Endodermal cell (in vitro differentiated cells): Measurements from ENCODE around the gene KLF6. TPM values are rescaled to one million over a fixed set of nuclear protein-coding genes. Genes with fewer than 3 reads are reported as not detected.

Experiments used
- DNase-seq: peaks from one replicate; pipeline ENCODE4 v3.0.0-alpha.2; 2017
- H3K27ac ChIP-seq: 2 replicates; pipeline ENCODE4 v1.5.1; 2013; ENCODE audit warnings: mild to moderate bottlenecking, low read depth, low read length, moderate library complexity
- H3K27me3 ChIP-seq: 2 replicates; pipeline ENCODE4 v1.6.1; 2013; ENCODE audit warnings: mild to moderate bottlenecking, low read length, moderate library complexity; ENCODE audit not compliant: insufficient read depth, control insufficient read depth, poor library complexity, severe bottlenecking
- H3K36me3 ChIP-seq: 2 replicates; pipeline ENCODE4 v1.7.0; 2013; ENCODE audit warnings: mild to moderate bottlenecking, low read length, moderate library complexity; ENCODE audit not compliant: control insufficient read depth, insufficient read depth
- H3K4me1 ChIP-seq: one replicate; pipeline ENCODE4 v1.7.0; 2013; ENCODE audit warnings: low read length; ENCODE audit not compliant: control insufficient read depth, insufficient read depth
- H3K4me3 ChIP-seq: 2 replicates; pipeline ENCODE4 v1.5.1; 2013; ENCODE audit warnings: mild to moderate bottlenecking, low read length, moderate library complexity
- H3K9ac ChIP-seq: 2 replicates; pipeline ENCODE4 v1.6.1; 2013; ENCODE audit warnings: mild to moderate bottlenecking, low read length, moderate library complexity; ENCODE audit not compliant: poor library complexity, severe bottlenecking; ENCODE audit errors: extremely low read depth
- H3K9me3 ChIP-seq: 2 replicates; pipeline ENCODE4 v1.6.1; 2013; ENCODE audit warnings: mild to moderate bottlenecking, low read length, moderate library complexity; ENCODE audit not compliant: control insufficient read depth
- H3K27ac Mint-ChIP-seq: 2 replicates; pipeline ENCODE4 v1.8.0; 2020; ENCODE audit warnings: mixed read lengths
- H3K27me3 Mint-ChIP-seq: 2 replicates; pipeline ENCODE4 v1.8.0; 2021; ENCODE audit warnings: mild to moderate bottlenecking, mixed read lengths; ENCODE audit not compliant: insufficient read depth
- H3K36me3 Mint-ChIP-seq: 2 replicates; pipeline ENCODE4 v1.8.0; 2020; ENCODE audit warnings: low read depth, mixed read lengths
- H3K4me1 Mint-ChIP-seq: 2 replicates; pipeline ENCODE4 v1.8.0; 2020; ENCODE audit warnings: mixed read lengths
- H3K4me3 Mint-ChIP-seq: 2 replicates; pipeline ENCODE4 v1.8.0; 2020; ENCODE audit warnings: mild to moderate bottlenecking, moderate library complexity, mixed read lengths
- H3K9me3 Mint-ChIP-seq: 2 replicates; pipeline ENCODE4 v1.8.0; 2020; ENCODE audit warnings: mild to moderate bottlenecking, mixed read lengths
- CTCF ChIP-seq: fragments of 200-600 bp; sonication (generic); conservative IDR thresholded peaks from 2 replicates; pipeline ENCODE4 v1.5.0; 2021; ENCODE audit warnings: antibody characterized with exemption, mild to moderate bottlenecking
- WGBS, 2 experiments: methylation state at CpG; one replicate each; pipeline versions ENCODE4 v1.1.5 to v1.1.7; 2013; ENCODE audit warnings: missing lambda C conversion rate in 2 of 2, mixed read lengths in 1 of 2; ENCODE audit not compliant: insufficient coverage in 1 of 2, insufficient read length in 1 of 2; 5-methylcytosine and 5-hydroxymethylcytosine counted together
- total RNA-seq, 2 donors: library from RNA; stranded (reverse); fragmentation: NEBNext Ultra II Directional in 1 of 2; extraction: Animal tissue kit (Norgen Biotek cat#: 25700) in 1 of 2; gene quantifications; 2 replicates in 1 of 2; 3 replicates in 1 of 2; pipeline ENCODE4 v1.2.1, GENCODE V29; 2021

KLF6 gene
- total RNA-seq, 2 donors from 2014 or later, result 59.0 to 71.2 TPM

- WGBS, 2 experiments, result 59 to 61% methylated on average over 6 to 10 of the region's 10 CpGs
- no peaks in the 10 kb centered on the region for H3K36me3 ChIP-seq
- H3K9me3 ChIP-seq, result no peaks in the 10 kb centered on the region
- no peak for TF ChIP-seq CTCF
- H3K27me3 Mint-ChIP-seq, result no peaks in the 10 kb centered on the region
- no peaks in the 10 kb centered on the region for H3K36me3 Mint-ChIP-seq
- H3K4me1 ChIP-seq, result peaks cover 34% of the 10 kb centered on the region
- no peak overlapping the region for H3K4me3 ChIP-seq
- peak overlapping the region; percentile 92 for H3K27ac Mint-ChIP-seq
- no peak for DNase-seq
- no peaks in the 10 kb centered on the region for H3K27me3 ChIP-seq
- peaks cover 69% of the 10 kb centered on the region for H3K4me1 Mint-ChIP-seq
- peak overlapping the region; percentile 15 for H3K4me3 Mint-ChIP-seq
- no peaks in the 10 kb centered on the region for H3K9me3 Mint-ChIP-seq
- no peak overlapping the region for H3K27ac ChIP-seq
- H3K9ac ChIP-seq, result peak overlapping the region; percentile 38
Measured at GRCh38 chr10:3822541-3823330, 37.7 kb upstream of the KLF6 start.

- Histone ChIP-seq H3K4me3 (no peak overlapping the region), H3K36me3 (no peaks in the 10 kb centered on the region), H3K27me3 (no peaks in the 10 kb centered on the region), H3K9ac (no peak overlapping the region), H3K4me1 (peaks cover 18% of the 10 kb centered on the region), H3K9me3 (no peaks in the 10 kb centered on the region), H3K27ac (no peak overlapping the region)
- DNase-seq, result no peak
- no peak for TF ChIP-seq CTCF
- peaks cover 45% of the 10 kb centered on the region for H3K4me1 Mint-ChIP-seq
- no peak overlapping the region for H3K4me3 Mint-ChIP-seq
- no peaks in the 10 kb centered on the region for H3K36me3 Mint-ChIP-seq
- peaks cover 4% of the 10 kb centered on the region for H3K9me3 Mint-ChIP-seq
- H3K27me3 Mint-ChIP-seq, result no peaks in the 10 kb centered on the region
- 94% methylated on average over 8 to 10 of the region's 10 CpGs for WGBS, 2 experiments
- H3K27ac Mint-ChIP-seq, result no peak overlapping the region
Measured at GRCh38 chr10:3820255-3820654, 35.2 kb upstream of the KLF6 start.

- Mint-ChIP-seq H3K27me3 (no peaks in the 10 kb centered on the region), H3K9me3 (peaks cover 4% of the 10 kb centered on the region), H3K4me3 (no peak overlapping the region), H3K27ac (no peak overlapping the region), H3K36me3 (no peaks in the 10 kb centered on the region), H3K4me1 (peaks cover 28% of the 10 kb centered on the region)
- H3K4me1 ChIP-seq, result no peaks in the 10 kb centered on the region
- no peaks in the 10 kb centered on the region for H3K27me3 ChIP-seq
- WGBS, 2 experiments, result 92 to 98% methylated on average over 5 of the region's 5 CpGs
- H3K27ac ChIP-seq, result no peak overlapping the region
- no peak overlapping the region for H3K4me3 ChIP-seq
- H3K9ac ChIP-seq, result no peak overlapping the region
- TF ChIP-seq CTCF, result no peak
- no peaks in the 10 kb centered on the region for H3K36me3 ChIP-seq
- DNase-seq, result no peak
- no peaks in the 10 kb centered on the region for H3K9me3 ChIP-seq
Measured at GRCh38 chr10:3816995-3817394, 32.0 kb upstream of the KLF6 start.
